GM18508 (cell line): ENCODE data around the gene TMEM62.
"Not testable (repeated sequence)": the region's sequence is repeated elsewhere in the genome, so short reads cannot be mapped to it uniquely, and the experiment has no call there.

Experiments used
- ATAC-seq: cut with Tn5 transposase; IDR thresholded peaks from one replicate; pipeline ENCODE4 v1.9.1; 2021; ENCODE audit warnings: moderate number of reproducible peaks; ENCODE audit not compliant: insufficient read depth, unreplicated experiment

TMEM62 gene

DNA sequence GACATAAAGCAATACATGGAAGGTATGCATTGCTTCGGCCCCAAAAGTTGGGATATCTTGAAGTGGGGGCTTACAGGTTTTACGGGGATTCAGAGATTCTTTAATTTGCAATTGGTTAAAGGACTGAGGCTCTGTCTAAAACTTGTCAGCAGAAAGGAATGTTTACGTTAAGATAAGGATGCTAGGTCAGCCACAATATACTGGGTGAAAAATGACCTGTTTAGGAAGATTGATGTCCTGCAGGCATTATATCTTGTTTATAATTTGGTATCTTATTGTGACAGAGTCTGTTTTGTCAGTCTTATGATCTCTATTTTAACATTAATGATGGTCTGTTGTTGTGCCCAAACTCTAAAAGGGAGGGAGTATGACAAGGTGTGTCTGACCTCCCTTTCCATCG is 36.5 kb downstream of the TMEM62 start:
- ATAC-seq = no peak

- ATAC-seq = not testable (repeated sequence)
These were observed 42.4 kb downstream of the TMEM62 start for GRCh38 chr15:43175656-43176309.

GRCh38 chr15:43177147-43177546 is 43.8 kb downstream of the TMEM62 start:
- not testable (repeated sequence) for ATAC-seq

DNA sequence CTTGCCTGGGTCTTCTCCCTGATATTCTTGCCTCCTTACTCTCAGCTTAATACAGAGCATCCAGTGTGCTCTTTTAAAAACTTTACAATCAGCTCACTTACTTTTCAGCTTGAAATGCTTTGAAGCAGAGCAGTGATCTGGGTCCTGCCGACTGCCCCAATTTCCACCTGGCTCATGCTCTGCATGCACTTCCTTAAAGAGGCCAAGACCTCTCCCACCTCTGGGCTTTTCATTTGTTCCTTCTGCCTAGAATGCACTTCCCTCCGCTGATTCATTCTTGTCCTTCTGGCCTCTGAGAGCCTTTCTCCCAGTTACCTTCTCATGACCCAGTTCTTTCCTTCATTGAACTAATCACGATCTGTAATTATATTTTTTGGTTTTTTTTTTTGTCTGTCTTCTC is 49.9 kb downstream of the TMEM62 start:
- ATAC-seq = no peak

DNA sequence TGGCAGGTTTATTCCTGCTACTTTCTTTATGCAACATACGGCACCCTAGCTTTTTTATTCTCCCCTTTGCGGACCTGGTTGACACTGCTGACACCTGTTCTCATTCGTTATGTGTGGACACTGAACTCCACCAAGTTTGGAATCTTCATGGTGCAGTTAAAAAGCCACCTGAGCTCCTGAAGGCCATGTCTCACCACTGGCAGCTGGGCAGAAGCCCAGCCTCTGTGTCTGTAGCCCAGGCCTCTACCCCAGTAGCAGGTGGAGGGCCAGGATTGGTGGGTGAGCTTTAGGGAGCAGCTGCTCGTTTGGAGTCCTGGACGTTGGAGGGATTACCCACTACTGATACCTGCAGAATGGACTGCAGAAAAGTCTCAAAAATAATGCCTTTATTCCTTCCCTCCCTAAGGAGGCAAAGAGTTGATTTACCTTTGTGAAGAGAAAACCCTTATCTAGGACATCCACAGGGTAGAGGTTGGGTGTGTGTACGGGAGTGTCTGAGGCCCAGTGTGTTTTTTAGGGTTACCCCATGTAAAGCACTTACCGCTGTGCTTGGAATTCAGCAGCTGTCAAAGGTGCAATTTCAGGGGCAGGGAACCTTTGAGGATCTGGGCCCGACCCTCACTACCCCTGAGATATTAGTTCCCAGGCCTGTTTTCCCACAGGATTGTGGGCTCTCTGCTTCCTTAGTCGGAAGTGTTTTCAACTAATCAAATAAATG is 51.2 kb downstream of the TMEM62 start:
- ATAC-seq = no peak

DNA sequence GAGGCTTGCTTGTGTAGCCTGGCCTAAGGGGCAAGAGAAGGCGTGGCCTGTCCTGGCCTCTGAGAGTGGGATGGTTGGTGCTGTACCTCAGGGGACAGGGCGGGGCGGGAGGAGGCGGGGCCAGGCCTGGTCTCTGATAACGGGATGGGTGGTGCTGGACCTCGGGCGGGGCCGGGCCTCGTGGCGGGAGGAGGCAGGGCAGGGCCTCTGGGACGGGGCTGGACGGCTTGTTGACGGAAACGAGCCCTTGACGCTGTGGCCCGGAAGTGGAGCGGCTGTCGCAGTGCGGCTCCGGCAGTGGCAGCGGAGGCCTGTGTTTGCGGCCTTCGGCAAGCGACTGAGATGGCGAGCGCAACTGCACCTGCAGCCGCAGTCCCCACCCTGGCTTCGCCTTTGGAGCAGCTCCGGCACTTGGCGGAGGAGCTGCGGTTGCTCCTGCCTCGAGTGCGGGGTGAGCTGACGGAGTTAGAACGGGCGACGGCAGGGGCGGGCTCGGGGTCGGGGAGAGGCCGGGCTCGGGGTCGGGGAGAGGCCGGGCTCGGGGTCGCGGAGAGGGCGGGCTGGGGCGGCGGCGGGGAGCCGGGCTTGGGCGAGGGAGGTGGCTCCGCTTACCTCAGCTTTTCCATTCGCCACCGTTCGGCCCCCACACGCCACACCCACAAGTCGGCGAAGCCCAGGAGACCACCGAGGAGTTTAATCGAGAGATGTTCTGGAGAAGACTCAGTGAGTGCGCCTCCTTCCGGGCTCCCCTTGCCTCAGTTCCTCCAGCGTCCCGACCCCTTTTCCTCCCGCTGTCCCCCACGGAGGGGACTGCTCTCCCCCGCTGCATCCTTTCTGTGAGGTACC is 52.0 kb downstream of the TMEM62 start, which contains the start of gene CCNDBP1:
Gene CCNDBP1 (plus strand): TSS at position 247 of the 846 bp plus-strand sequence. CDS start 96 bp downstream, at position 343.
- peak; percentile 49 for ATAC-seq

GRCh38 chr15:43186003-43186353 is 52.6 kb downstream of the TMEM62 start:
- no peak for ATAC-seq

- ATAC-seq = no peak
These were observed 54.3 kb downstream of the TMEM62 start for GRCh38 chr15:43187544-43188155.

GRCh38 chr15:43189296-43189695 is 55.9 kb downstream of the TMEM62 start:
- no peak for ATAC-seq

GRCh38 chr15:43190178-43190577 is 56.8 kb downstream of the TMEM62 start:
- no peak for ATAC-seq

DNA sequence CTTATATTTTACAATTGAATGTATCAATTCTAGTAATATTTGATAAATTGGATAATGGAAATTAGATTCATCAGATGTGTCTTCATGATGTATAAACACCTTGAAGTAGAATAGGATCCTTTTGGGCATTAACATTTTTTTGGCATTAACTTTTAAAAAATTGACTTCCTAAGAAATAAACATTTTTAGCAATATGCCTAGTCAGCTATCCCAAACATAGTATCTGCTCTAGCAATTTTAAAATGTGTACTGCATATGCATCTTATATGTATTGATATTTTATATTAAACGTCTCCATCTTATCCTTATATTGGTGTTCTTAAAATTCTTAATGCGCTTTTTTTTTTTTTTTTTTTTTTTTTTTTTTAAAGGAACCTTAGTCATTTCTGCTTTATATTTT is 60.3 kb downstream of the TMEM62 start:
- no peak for ATAC-seq

- ATAC-seq = no peak
These were observed 61.4 kb downstream of the TMEM62 start for GRCh38 chr15:43194795-43195194.

- no peak for ATAC-seq
These were observed 63.6 kb downstream of the TMEM62 start for GRCh38 chr15:43196760-43197548.

- ATAC-seq = not testable (repeated sequence)
These were observed 64.4 kb downstream of the TMEM62 start for GRCh38 chr15:43197773-43198172.

DNA sequence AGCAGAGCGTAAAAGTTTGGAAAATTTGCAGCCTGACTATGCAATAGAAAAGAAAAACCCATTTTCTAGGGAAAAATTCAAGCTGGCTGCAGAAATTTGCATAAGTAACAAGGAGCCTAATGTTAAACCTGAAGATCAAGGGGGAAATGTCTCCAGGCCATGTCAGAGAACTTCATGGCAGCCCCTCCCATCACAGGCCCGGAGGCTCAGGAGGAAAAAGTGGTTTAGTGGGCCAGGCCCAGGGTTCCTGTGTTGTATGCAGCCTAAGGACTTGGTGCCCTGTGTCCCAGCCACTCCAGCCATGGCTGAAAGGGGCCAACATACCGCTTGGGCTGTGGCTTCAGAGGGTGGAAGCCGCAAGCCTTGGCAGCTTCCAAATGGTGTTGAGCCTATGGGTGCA is 65.2 kb downstream of the TMEM62 start:
- not testable (repeated sequence) for ATAC-seq

DNA sequence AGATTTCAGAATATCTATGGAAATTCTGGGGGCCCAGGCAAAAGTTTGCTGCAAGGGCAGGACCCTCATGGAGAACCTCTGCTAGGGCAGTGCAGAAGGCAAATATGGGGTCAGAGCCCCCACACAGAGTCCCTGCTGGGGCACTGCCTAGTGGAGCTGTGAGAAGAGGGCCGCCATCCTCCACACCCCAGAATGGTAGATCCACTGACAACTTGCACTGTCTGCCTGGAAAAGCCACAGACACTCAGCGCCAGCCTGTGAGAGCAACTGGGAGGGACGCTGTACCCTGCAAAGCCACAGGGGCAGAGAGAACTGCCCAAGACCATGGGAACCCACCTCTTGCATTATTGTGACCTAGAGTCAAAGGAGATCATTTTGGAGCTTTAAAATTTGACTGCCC is 65.6 kb downstream of the TMEM62 start:
- ATAC-seq = no peak

- no peak for ATAC-seq
These were observed 66.6 kb downstream of the TMEM62 start for GRCh38 chr15:43199945-43200488.

GRCh38 chr15:43204016-43204901 is 70.9 kb downstream of the TMEM62 start:
- ATAC-seq = no peak

- no peak for ATAC-seq
These were observed 72.7 kb downstream of the TMEM62 start for GRCh38 chr15:43206054-43206453.
